Lower leg skin (tissue), 3 donors: Measurements from ENCODE around the gene PRKCH.

Experiments used
- CTCF ChIP-seq, 3 donors: fragments of 450-650 bp; IDR thresholded peaks; one replicate each; pipeline ENCODE4 v1.5.1; 2016; ENCODE audit warnings: antibody characterized with exemption in 3 of 3, mild to moderate bottlenecking in 3 of 3, moderate library complexity in 2 of 3
- POLR2A ChIP-seq, 2 donors: fragments of 450-650 bp; IDR thresholded peaks; one replicate each; pipeline ENCODE4 v1.6.1; 2016 to 2017; ENCODE audit warnings: antibody characterized with exemption in 2 of 2, mild to moderate bottlenecking in 1 of 2, moderate library complexity in 1 of 2

GRCh38 chr14:61355892-61356325 is 34.5 kb downstream of the PRKCH start:
- TF ChIP-seq CTCF (IDR thresholded peaks at IDR 0.05) (no peak), POLR2A (IDR thresholded peaks at IDR 0.05) (no peak)
